ENCODE data around the gene DEPDC5. TPM values are rescaled to one million over a fixed set of nuclear protein-coding genes. Genes with fewer than 3 reads are reported as not detected.

The DEPDC5 gene
- total and polyA plus RNA-seq, 2 experiments from 2014 or later: 6.3 to 7.6 TPM

DNA sequence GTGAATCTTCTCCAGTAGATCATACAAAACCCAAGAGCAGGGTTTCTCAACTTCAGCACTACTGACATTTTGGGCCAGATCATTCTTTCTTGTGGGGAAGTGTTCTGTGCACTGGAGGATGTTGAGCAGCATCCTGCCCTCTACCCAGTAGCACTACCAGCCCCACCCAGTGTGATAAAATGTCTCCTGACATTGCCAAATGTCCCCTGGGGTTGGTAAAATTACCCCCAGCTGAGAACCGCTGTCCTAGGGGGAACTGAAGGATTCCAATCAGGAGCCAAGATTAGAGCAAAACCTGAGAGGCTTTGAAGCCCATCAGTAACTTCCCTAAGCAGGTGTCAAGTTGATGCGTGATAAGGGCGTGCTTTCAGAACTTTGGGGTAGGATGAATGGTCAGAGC, 129.2 kb downstream of the DEPDC5 start:
- TF ChIP-seq EZH2 (IDR thresholded peaks at IDR 0.05; ENCODE audit: insufficient read depth, poor library complexity, severe bottlenecking) (no peak), EZH2phosphoT487 (IDR thresholded peaks at IDR 0.05; ENCODE audit: insufficient read depth, low read depth) (no peak)
- Histone ChIP-seq H3K4me3 (no peak overlapping the region), H4K20me1 (ENCODE audit: insufficient read depth) (no peaks in the 10 kb centered on the region), H2AFZ (no peak overlapping the region), H3K4me1 (ENCODE audit: insufficient read depth) (no peaks in the 10 kb centered on the region), H3K9me2 (ENCODE audit: insufficient read depth) (no peaks in the 10 kb centered on the region), H3K79me2 (ENCODE audit: insufficient read depth) (no peaks in the 10 kb centered on the region), H3K9ac (no peak overlapping the region), H3K27me3 (replicated peaks; ENCODE audit: insufficient read depth) (no peaks in the 10 kb centered on the region), H3K27ac (no peak overlapping the region), H3F3A (ENCODE audit: insufficient read depth) (no peaks in the 10 kb centered on the region), H3K36me3 (ENCODE audit: low read depth) (no peaks in the 10 kb centered on the region), H3K4me2 (ENCODE audit: unreplicated experiment) (no peak overlapping the region), H3K9me3 (ENCODE audit: low read depth) (no peaks in the 10 kb centered on the region)
- no peak for DNase-seq
- in situ Hi-C loops (cut with MboI): no loop called here
- 98 to 100% methylated on average over 3 of the region's 3 CpGs for WGBS, 2 experiments (ENCODE audit: low coverage in 1 of 2, low lambda C conversion rate in 2 of 2, missing lambda C conversion rate in 2 of 2)

DNA sequence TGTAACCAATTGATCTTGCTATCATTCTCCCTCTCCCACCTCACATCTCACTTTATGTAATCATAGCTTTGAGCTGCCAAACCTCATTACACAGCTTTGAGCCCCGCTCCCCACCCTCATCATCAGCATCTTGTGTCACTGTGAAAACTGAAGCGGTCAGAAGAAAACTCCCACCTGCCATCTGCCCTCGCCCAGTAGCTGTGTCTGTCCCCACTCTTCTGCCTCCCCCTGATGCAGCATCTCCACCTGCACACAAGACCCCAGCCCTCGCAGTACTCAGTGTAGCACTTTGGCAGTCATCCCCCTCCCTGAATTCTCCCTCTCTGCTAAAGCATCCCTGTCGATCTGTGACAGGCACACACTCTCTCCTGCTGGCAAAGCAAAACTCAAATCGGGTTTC, 130.2 kb downstream of the DEPDC5 start:
- H3F3A ChIP-seq (ENCODE audit: insufficient read depth): no peaks in the 10 kb centered on the region
- no peaks in the 10 kb centered on the region for H3K9me3 ChIP-seq (ENCODE audit: low read depth)
- WGBS, 2 experiments (ENCODE audit: low coverage in 1 of 2, low lambda C conversion rate in 2 of 2, missing lambda C conversion rate in 2 of 2): 97% methylated on average over 6 of the region's 6 CpGs
- no peaks in the 10 kb centered on the region for H3K79me2 ChIP-seq (ENCODE audit: insufficient read depth)
- TF ChIP-seq EZH2 (IDR thresholded peaks at IDR 0.05; ENCODE audit: insufficient read depth, poor library complexity, severe bottlenecking): no peak
- no peak for TF ChIP-seq EZH2phosphoT487 (IDR thresholded peaks at IDR 0.05; ENCODE audit: insufficient read depth, low read depth)
- H3K27me3 ChIP-seq (replicated peaks; ENCODE audit: insufficient read depth): no peaks in the 10 kb centered on the region
- H3K36me3 ChIP-seq (ENCODE audit: low read depth): no peaks in the 10 kb centered on the region
- H4K20me1 ChIP-seq (ENCODE audit: insufficient read depth): no peaks in the 10 kb centered on the region
- in situ Hi-C loops (cut with MboI): no loop called here
- H2AFZ ChIP-seq: no peak overlapping the region
- no peak overlapping the region for H3K4me2 ChIP-seq (ENCODE audit: unreplicated experiment)
- H3K4me3 ChIP-seq: no peak overlapping the region
- no peak overlapping the region for H3K27ac ChIP-seq
- H3K9ac ChIP-seq: no peak overlapping the region
- H3K9me2 ChIP-seq (ENCODE audit: insufficient read depth): no peaks in the 10 kb centered on the region
- no peak for DNase-seq
- H3K4me1 ChIP-seq (ENCODE audit: insufficient read depth): no peaks in the 10 kb centered on the region

DNA sequence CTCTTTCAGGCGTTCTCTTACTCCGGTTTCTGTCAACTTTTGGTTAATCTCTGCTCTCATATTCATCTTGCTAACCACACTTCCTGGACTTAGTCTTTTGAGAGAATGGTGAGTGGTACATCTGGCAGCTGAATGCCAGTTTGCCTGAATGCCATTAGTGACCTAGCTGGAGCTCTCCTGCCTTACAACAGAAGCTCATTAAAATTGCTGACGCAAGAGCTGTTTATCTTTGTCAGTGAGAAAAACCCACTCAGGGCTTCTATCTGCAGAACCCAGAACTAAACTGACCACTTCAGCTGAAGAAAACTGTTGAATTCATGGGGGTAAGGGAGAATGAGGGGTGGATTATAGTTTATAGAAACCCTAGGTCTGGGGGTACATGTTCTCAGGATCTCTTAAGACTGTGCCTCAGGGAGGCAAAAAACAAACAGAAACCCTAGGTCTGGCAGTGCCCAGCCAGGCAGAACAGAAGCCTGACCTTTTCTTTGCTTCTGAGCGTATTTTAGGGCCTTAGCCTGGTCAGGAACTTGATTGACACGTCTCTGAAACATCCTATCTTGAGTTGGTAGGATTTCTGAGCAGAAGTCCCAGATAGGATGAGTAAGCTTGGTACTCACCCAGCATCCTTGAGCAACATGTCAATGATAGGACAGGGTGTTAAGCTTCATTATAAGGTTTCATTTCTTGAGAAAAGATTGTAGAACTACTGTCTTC, 137.7 kb downstream of the DEPDC5 start:
- H3K27ac ChIP-seq: no peak overlapping the region
- no peaks in the 10 kb centered on the region for H3K79me2 ChIP-seq (ENCODE audit: insufficient read depth)
- no peaks in the 10 kb centered on the region for H3K36me3 ChIP-seq (ENCODE audit: low read depth)
- no peaks in the 10 kb centered on the region for H3K9me2 ChIP-seq (ENCODE audit: insufficient read depth)
- H3K4me1 ChIP-seq (ENCODE audit: insufficient read depth): no peaks in the 10 kb centered on the region
- H3K4me3 ChIP-seq: no peak overlapping the region
- no peak overlapping the region for H3K9ac ChIP-seq
- in situ Hi-C loops (cut with MboI): no loop called here
- H2AFZ ChIP-seq: no peak overlapping the region
- H3F3A ChIP-seq (ENCODE audit: insufficient read depth): no peaks in the 10 kb centered on the region
- 91 to 92% methylated on average over 5 of the region's 5 CpGs for WGBS, 2 experiments (ENCODE audit: low coverage in 1 of 2, low lambda C conversion rate in 2 of 2, missing lambda C conversion rate in 2 of 2)
- H3K9me3 ChIP-seq (ENCODE audit: low read depth): no peaks in the 10 kb centered on the region
- no peak for TF ChIP-seq EZH2 (IDR thresholded peaks at IDR 0.05; ENCODE audit: insufficient read depth, poor library complexity, severe bottlenecking)
- TF ChIP-seq EZH2phosphoT487 (IDR thresholded peaks at IDR 0.05; ENCODE audit: insufficient read depth, low read depth): no peak
- H4K20me1 ChIP-seq (ENCODE audit: insufficient read depth): no peaks in the 10 kb centered on the region
- no peaks in the 10 kb centered on the region for H3K27me3 ChIP-seq (replicated peaks; ENCODE audit: insufficient read depth)
- DNase-seq: peak; percentile 13
- no peak overlapping the region for H3K4me2 ChIP-seq (ENCODE audit: unreplicated experiment)

DNA sequence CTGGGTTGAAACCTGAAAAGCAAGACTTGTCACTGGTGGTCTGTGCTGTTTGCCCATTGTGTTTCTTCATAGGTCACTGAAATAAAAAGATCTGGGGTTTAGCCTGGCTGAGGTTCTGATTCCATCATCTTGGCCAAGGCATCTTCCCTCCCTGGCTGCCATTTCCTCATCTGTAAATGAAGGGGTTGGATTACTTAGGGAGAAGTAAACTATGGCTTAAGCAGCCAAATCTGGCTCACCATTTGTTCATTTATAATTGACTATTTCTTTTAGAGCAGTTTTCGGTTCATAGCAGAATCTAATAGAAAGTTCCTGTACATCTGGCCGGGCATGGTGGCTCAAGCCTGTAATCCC, 138.2 kb downstream of the DEPDC5 start:
- Histone ChIP-seq H4K20me1 (ENCODE audit: insufficient read depth) (no peaks in the 10 kb centered on the region), H3K27me3 (replicated peaks; ENCODE audit: insufficient read depth) (no peaks in the 10 kb centered on the region), H3K4me2 (ENCODE audit: unreplicated experiment) (no peak overlapping the region), H3F3A (ENCODE audit: insufficient read depth) (no peaks in the 10 kb centered on the region), H3K4me3 (no peak overlapping the region), H3K9me3 (ENCODE audit: low read depth) (no peaks in the 10 kb centered on the region), H3K36me3 (ENCODE audit: low read depth) (no peaks in the 10 kb centered on the region), H3K27ac (no peak overlapping the region), H3K9ac (no peak overlapping the region), H3K4me1 (ENCODE audit: insufficient read depth) (no peaks in the 10 kb centered on the region), H3K79me2 (ENCODE audit: insufficient read depth) (no peaks in the 10 kb centered on the region), H3K9me2 (ENCODE audit: insufficient read depth) (no peaks in the 10 kb centered on the region), H2AFZ (no peak overlapping the region)
- DNase-seq: no peak
- 96 to 100% methylated on average over 2 of the region's 2 CpGs for WGBS, 2 experiments (ENCODE audit: low coverage in 1 of 2, low lambda C conversion rate in 2 of 2, missing lambda C conversion rate in 2 of 2)
- in situ Hi-C loops (cut with MboI): no loop called here
- TF ChIP-seq EZH2 (IDR thresholded peaks at IDR 0.05; ENCODE audit: insufficient read depth, poor library complexity, severe bottlenecking) (no peak), EZH2phosphoT487 (IDR thresholded peaks at IDR 0.05; ENCODE audit: insufficient read depth, low read depth) (no peak)

Data from GM23248 (cell line).